BJ (cell line): ENCODE results near the gene OR10P1. TPM values are rescaled to one million over a fixed set of nuclear protein-coding genes. Genes with fewer than 3 reads are reported as not detected.
A peak's percentile ranks its signal among the peaks of the same experiment; 100 is the strongest.

Experiments used
- CTCF ChIA-PET: fragments of 350-600 bp; formaldehyde crosslinking; extraction: SDS; loops from one replicate; lab custom pipeline; 2021; ENCODE audit warnings: antibody characterized with exemption, inconsistent platforms; lab: Yijun Ruan, JAX
- POLR2A ChIA-PET: fragments of 300-600 bp; sonication (Branson Sonifier 250); formaldehyde crosslinking; extraction: SDS; loops from one replicate; lab custom pipeline; 2021; ENCODE audit warnings: antibody characterized with exemption; lab: Charles Lee
- DNase-seq: peaks from one replicate; pipeline ENCODE4 v3.0.0-alpha.2; 2011; ENCODE audit warnings: low read depth
- H3K27me3 ChIP-seq: 2 replicates; pipeline ENCODE4 v1.6.0; 2011; ENCODE audit warnings: low read length; ENCODE audit not compliant: control insufficient read depth, insufficient read depth
- H3K36me3 ChIP-seq: 2 replicates; pipeline ENCODE4 v1.5.1; 2011; ENCODE audit warnings: low read length; ENCODE audit not compliant: control insufficient read depth, insufficient read depth
- H3K4me3 ChIP-seq: 2 replicates; pipeline ENCODE4 v1.5.1; 2011; ENCODE audit warnings: low read depth, mild to moderate bottlenecking, control low read depth, low read length
- CTCF ChIP-seq: IDR thresholded peaks from 2 replicates; pipeline ENCODE4 v1.5.1; 2011; ENCODE audit warnings: low read depth, mild to moderate bottlenecking, control low read depth, inconsistent platforms, low read length, moderate library complexity; ENCODE audit not compliant: insufficient read depth
- polyA plus RNA-seq: library from polyadenylated mRNA; depleted of rRNA; stranded (reverse); fragments of >200 nt; gene quantifications from 2 replicates; pipeline ENCODE4 v1.2.3, GENCODE V29; 2011

Gene OR10P1
- polyA plus RNA-seq, 1 experiment = not detected

- H3K27me3 ChIP-seq = peaks cover 9% of the 10 kb centered on the region
- DNase-seq = no peak
- ChIA-PET CTCF (interaction anchor here (0.6 to 4.2 kb wide), 8 partner anchors 12 to 1128 kb away, joined by 3 to 41 read pairs (median 14); partner anchors contain the start of gene RDH5), POLR2A (no interaction called here)
- H3K36me3 ChIP-seq = no peaks in the 10 kb centered on the region
- no peak for TF ChIP-seq CTCF
- no peak overlapping the region for H3K4me3 ChIP-seq
Observed at GRCh38 chr12:55658212-55658611, 21.5 kb downstream of the OR10P1 start.

GRCh38 chr12:55658635-55659391 is 22.1 kb downstream of the OR10P1 start:
- CTCF ChIA-PET = interaction anchor here (0.6 to 4.2 kb wide), 6 partner anchors 12 to 1129 kb away, joined by 3 to 41 read pairs (median 12); partner anchors contain the start of gene RDH5
- POLR2A ChIA-PET = no interaction called here
- Histone ChIP-seq H3K27me3 (peaks cover 9% of the 10 kb centered on the region), H3K36me3 (no peaks in the 10 kb centered on the region), H3K4me3 (no peak overlapping the region)
- DNase-seq = no peak
- TF ChIP-seq CTCF = no peak

- Histone ChIP-seq H3K4me3 (no peak overlapping the region), H3K36me3 (no peaks in the 10 kb centered on the region), H3K27me3 (peaks cover 9% of the 10 kb centered on the region)
- DNase-seq = no peak
- POLR2A ChIA-PET = interaction anchor here (0.6 kb wide), 1 partner anchor 84 kb away, joined by 3 read pairs; no protein-coding TSS in a partner anchor
- CTCF ChIA-PET = interaction anchor here (1.0 to 4.2 kb wide), 4 partner anchors 13 to 77 kb away, joined by 3 to 41 read pairs (median 12); partner anchors contain the start of gene RDH5
- peak; percentile 46; the same call in 1 of the 2 replicates for TF ChIP-seq CTCF
Observed at GRCh38 chr12:55659486-55660385, 23.0 kb downstream of the OR10P1 start.

GRCh38 chr12:55663391-55663790 is 26.7 kb downstream of the OR10P1 start:
- peaks cover 2% of the 10 kb centered on the region for H3K27me3 ChIP-seq
- ChIA-PET POLR2A (no interaction called here), CTCF (interaction anchor here (1.1 to 2.6 kb wide), 3 partner anchors 17 to 75 kb away, joined by 3 to 7 read pairs (median 4); no protein-coding TSS in a partner anchor)
- no peak for TF ChIP-seq CTCF
- DNase-seq = no peak
- no peak overlapping the region for H3K4me3 ChIP-seq
- H3K36me3 ChIP-seq = no peaks in the 10 kb centered on the region

- DNase-seq = no peak
- POLR2A ChIA-PET = no interaction called here
- Histone ChIP-seq H3K4me3 (no peak overlapping the region), H3K36me3 (no peaks in the 10 kb centered on the region), H3K27me3 (peaks cover 2% of the 10 kb centered on the region)
- CTCF ChIA-PET = interaction anchor here (2.6 kb wide), 1 partner anchor 18 kb away, joined by 7 read pairs; no protein-coding TSS in a partner anchor
- no peak for TF ChIP-seq CTCF
Observed at GRCh38 chr12:55664826-55665225, 28.1 kb downstream of the OR10P1 start.
